HG02642 (cell line): Measurements from ENCODE around the gene TMEM184C.

Experiments
- ATAC-seq: cut with Tn5 transposase; IDR thresholded peaks from one replicate; pipeline ENCODE4 v1.9.1; 2021; ENCODE audit warnings: mild to moderate bottlenecking; ENCODE audit not compliant: unreplicated experiment, poor library complexity

Gene TMEM184C

GRCh38 chr4:147714575-147715401 is 97.6 kb downstream of the TMEM184C start:
- ATAC-seq = no peak

- ATAC-seq = peak; percentile 82
These were observed 100.7 kb downstream of the TMEM184C start for GRCh38 chr4:147717878-147718277.
